PC-9 (cell line): ENCODE data around the gene UVSSA.

Source experiments
- EZH2 ChIP-seq: fragments of 200-600 bp; sonication (generic); IDR thresholded peaks from 2 replicates; pipeline ENCODE4 v1.8.0; 2017; ENCODE audit warnings: antibody characterized with exemption, low read depth
- TF ChIP-seq, protein P1 (sequence below): fragments of 200-600 bp; sonication (generic); conservative IDR thresholded peaks from 2 replicates; pipeline ENCODE4 v1.6.1; 2017; ENCODE audit warnings: mixed run types, antibody characterized with exemption, mild to moderate bottlenecking, moderate library complexity

GRCh38 chr4:1362521-1362920 lies 15.5 kb downstream of the UVSSA start:
- TF ChIP-seq, protein P1, sequence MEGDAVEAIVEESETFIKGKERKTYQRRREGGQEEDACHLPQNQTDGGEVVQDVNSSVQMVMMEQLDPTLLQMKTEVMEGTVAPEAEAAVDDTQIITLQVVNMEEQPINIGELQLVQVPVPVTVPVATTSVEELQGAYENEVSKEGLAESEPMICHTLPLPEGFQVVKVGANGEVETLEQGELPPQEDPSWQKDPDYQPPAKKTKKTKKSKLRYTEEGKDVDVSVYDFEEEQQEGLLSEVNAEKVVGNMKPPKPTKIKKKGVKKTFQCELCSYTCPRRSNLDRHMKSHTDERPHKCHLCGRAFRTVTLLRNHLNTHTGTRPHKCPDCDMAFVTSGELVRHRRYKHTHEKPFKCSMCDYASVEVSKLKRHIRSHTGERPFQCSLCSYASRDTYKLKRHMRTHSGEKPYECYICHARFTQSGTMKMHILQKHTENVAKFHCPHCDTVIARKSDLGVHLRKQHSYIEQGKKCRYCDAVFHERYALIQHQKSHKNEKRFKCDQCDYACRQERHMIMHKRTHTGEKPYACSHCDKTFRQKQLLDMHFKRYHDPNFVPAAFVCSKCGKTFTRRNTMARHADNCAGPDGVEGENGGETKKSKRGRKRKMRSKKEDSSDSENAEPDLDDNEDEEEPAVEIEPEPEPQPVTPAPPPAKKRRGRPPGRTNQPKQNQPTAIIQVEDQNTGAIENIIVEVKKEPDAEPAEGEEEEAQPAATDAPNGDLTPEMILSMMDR, result no peak
- no peak for TF ChIP-seq EZH2
